Activated CD8-positive, alpha-beta memory T cell treated with anti-CD3 and anti-CD28 coated beads, Interleukin-2, amount 10 ng/mL, durations not matched to agents 7 days and 5 days (primary cell): ENCODE measurements around the gene PPA2. TPM values are rescaled to one million over a fixed set of nuclear protein-coding genes. Genes with fewer than 3 reads are reported as not detected.

Experiments used
- ATAC-seq: fragments of 150-1000 bp; cut with Tn5 transposase; one replicate; pipeline ENCODE4 v1.10.0; 2021; ENCODE audit warnings: moderate library complexity
- CTCF ChIA-PET: fragments of 350-600 bp; sonication (Branson Sonifier 250); formaldehyde crosslinking; loops from one replicate; lab custom pipeline; 2021; ENCODE audit warnings: antibody characterized with exemption; lab: Charles Lee
- DNase-seq: peaks from one replicate; pipeline ENCODE4 v3.0.0-alpha.2; 2020
- H3K27ac Mint-ChIP-seq: one replicate; pipeline ENCODE4 v1.8.0; 2021; ENCODE audit warnings: mild to moderate bottlenecking, mixed read lengths
- H3K27me3 Mint-ChIP-seq: one replicate; pipeline ENCODE4 v1.8.0; 2021; ENCODE audit warnings: mixed read lengths
- H3K36me3 Mint-ChIP-seq: one replicate; pipeline ENCODE4 v1.8.0; 2021; ENCODE audit warnings: mild to moderate bottlenecking, mixed read lengths
- H3K4me1 Mint-ChIP-seq: one replicate; pipeline ENCODE4 v1.8.0; 2021; ENCODE audit warnings: mixed read lengths
- H3K4me3 Mint-ChIP-seq: one replicate; pipeline ENCODE4 v1.8.0; 2021; ENCODE audit warnings: mild to moderate bottlenecking, moderate library complexity, mixed read lengths
- H3K9me3 Mint-ChIP-seq: one replicate; pipeline ENCODE4 v1.8.0; 2022; ENCODE audit warnings: low read depth, mixed read lengths
- total RNA-seq, 2 experiments: library from RNA; stranded (reverse); gene quantifications; one replicate each; pipeline ENCODE4 v1.2.3, GENCODE V29; 2021

Gene PPA2
- total RNA-seq, 2 experiments from 2014 or later = 67.0 to 68.5 TPM

- Mint-ChIP-seq H3K4me3 (no peak overlapping the region), H3K27ac (no peak overlapping the region)
These were observed 117.7 kb downstream of the PPA2 start for GRCh38 chr4:105356194-105356593.

GRCh38 chr4:105352826-105353225 lies 121.0 kb downstream of the PPA2 start:
- H3K4me3 Mint-ChIP-seq = no peak overlapping the region
- H3K27me3 Mint-ChIP-seq = no peaks in the 10 kb centered on the region
- H3K4me1 Mint-ChIP-seq = peaks cover 19% of the 10 kb centered on the region
- ATAC-seq (peak; percentile 30), DNase-seq (no peak)
- CTCF ChIA-PET = interaction anchor here (1.6 kb wide), 1 partner anchor 130 kb away, joined by 3 read pairs; no protein-coding TSS in a partner anchor
- peak overlapping the region; percentile 9 for H3K27ac Mint-ChIP-seq
- no peaks in the 10 kb centered on the region for H3K9me3 Mint-ChIP-seq
- peaks cover 9% of the 10 kb centered on the region for H3K36me3 Mint-ChIP-seq

More at GRCh38 chr4:105356194-105356593, 117.7 kb downstream of the PPA2 start:
- Mint-ChIP-seq H3K27me3 (no peaks in the 10 kb centered on the region), H3K36me3 (peaks cover 17% of the 10 kb centered on the region), H3K9me3 (no peaks in the 10 kb centered on the region), H3K4me1 (peaks cover 22% of the 10 kb centered on the region)
- DNase-seq = no peak
- ATAC-seq = no peak
- CTCF ChIA-PET = no interaction called here

GRCh38 chr4:105351861-105352260 lies 122.0 kb downstream of the PPA2 start:
- H3K4me3 Mint-ChIP-seq = no peak overlapping the region
- H3K4me1 Mint-ChIP-seq = peaks cover 19% of the 10 kb centered on the region
- H3K36me3 Mint-ChIP-seq = peaks cover 8% of the 10 kb centered on the region
- CTCF ChIA-PET = interaction anchor here (0.9 to 1.6 kb wide), 2 partner anchors 9 to 129 kb away, joined by 3 read pairs; no protein-coding TSS in a partner anchor
- no peak for DNase-seq
- no peak for ATAC-seq
- H3K27ac Mint-ChIP-seq = no peak overlapping the region
- H3K27me3 Mint-ChIP-seq = no peaks in the 10 kb centered on the region
- H3K9me3 Mint-ChIP-seq = no peaks in the 10 kb centered on the region

- DNase-seq (no peak), ATAC-seq (no peak)
- no peak overlapping the region for H3K4me3 Mint-ChIP-seq
- CTCF ChIA-PET = interaction anchor here (0.9 kb wide), 1 partner anchor 9 kb away, joined by 3 read pairs; no protein-coding TSS in a partner anchor
- no peak overlapping the region for H3K27ac Mint-ChIP-seq
- peaks cover 8% of the 10 kb centered on the region for H3K36me3 Mint-ChIP-seq
- peaks cover 19% of the 10 kb centered on the region for H3K4me1 Mint-ChIP-seq
- no peaks in the 10 kb centered on the region for H3K9me3 Mint-ChIP-seq
- H3K27me3 Mint-ChIP-seq = no peaks in the 10 kb centered on the region
These were observed 122.9 kb downstream of the PPA2 start for GRCh38 chr4:105350859-105351490.

DNA sequence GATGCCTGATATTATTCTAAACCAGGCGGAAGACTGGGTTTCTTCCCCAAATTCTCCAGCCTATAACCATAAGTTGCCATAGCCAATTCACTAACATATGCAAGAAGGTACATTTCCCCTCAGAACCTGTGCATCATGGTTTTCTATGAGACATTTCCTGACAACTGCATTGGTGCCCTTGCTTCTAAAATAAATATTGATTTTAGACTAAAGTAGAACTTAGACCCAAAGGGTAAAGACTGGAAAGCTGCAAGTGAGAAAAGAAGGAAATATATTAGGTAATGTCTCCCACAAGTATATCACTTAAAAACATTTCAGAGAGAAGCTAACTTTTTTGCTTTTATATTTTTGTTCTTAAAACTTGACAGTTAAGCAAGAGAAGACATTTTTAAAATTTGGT lies 125.1 kb downstream of the PPA2 start:
- no peak for ATAC-seq
- DNase-seq = no peak
- Mint-ChIP-seq H3K4me3 (no peak overlapping the region), H3K27me3 (no peaks in the 10 kb centered on the region), H3K27ac (no peak overlapping the region), H3K4me1 (peaks cover 17% of the 10 kb centered on the region), H3K36me3 (peaks cover 3% of the 10 kb centered on the region), H3K9me3 (no peaks in the 10 kb centered on the region)
- CTCF ChIA-PET = interaction anchor here (1.3 kb wide), 1 partner anchor 9 kb away, joined by 3 read pairs; no protein-coding TSS in a partner anchor

DNA sequence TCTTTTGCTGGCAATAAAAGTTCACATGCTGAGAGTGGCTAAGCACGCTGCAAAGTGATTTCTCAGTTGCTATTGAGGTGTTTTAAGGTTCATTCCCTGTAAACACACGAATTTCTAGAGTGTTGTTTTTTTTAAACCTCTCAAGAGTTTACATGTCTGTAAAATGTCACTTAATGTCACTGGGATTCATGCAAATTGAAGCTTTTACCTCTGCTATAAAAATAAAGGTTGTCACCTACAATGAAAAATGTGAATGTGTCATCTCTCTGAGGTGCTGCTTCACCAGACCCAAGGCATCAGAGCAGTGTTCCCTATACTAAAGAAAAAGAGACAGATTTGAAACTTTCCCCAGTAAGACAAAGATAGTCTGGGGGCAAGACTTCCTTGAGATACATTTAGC lies 127.0 kb downstream of the PPA2 start:
- CTCF ChIA-PET = no interaction called here

DNA sequence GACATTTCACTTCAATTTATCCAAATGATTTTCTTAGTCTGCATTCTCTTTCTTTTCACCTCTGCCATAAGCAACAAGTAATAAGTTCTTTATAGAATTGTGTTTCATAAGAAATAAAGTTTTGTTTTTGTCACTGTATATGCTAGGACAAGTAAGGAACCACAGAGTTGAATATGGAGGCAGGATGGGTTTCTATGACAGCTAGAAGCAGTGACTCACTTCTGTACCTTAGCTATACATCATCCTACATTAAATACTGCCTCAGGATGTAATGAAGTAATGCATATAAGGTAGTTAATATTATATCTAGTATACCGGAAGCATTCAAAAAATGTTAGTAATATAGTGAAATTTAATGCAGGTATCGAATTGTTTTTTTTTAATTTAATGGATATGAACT lies 128.0 kb downstream of the PPA2 start:
- Mint-ChIP-seq H3K27ac (no peak overlapping the region), H3K27me3 (no peaks in the 10 kb centered on the region), H3K4me1 (no peaks in the 10 kb centered on the region), H3K4me3 (no peak overlapping the region), H3K9me3 (no peaks in the 10 kb centered on the region), H3K36me3 (peaks cover 1% of the 10 kb centered on the region)
- DNase-seq (no peak), ATAC-seq (no peak)
- CTCF ChIA-PET = no interaction called here

More for the DNA sequence above, 127.0 kb downstream of the PPA2 start:
- H3K4me1 Mint-ChIP-seq = no peaks in the 10 kb centered on the region
- peaks cover 3% of the 10 kb centered on the region for H3K36me3 Mint-ChIP-seq
- no peaks in the 10 kb centered on the region for H3K27me3 Mint-ChIP-seq
- DNase-seq (no peak), ATAC-seq (no peak)
- H3K9me3 Mint-ChIP-seq = no peaks in the 10 kb centered on the region
- no peak overlapping the region for H3K27ac Mint-ChIP-seq
- no peak overlapping the region for H3K4me3 Mint-ChIP-seq

DNA sequence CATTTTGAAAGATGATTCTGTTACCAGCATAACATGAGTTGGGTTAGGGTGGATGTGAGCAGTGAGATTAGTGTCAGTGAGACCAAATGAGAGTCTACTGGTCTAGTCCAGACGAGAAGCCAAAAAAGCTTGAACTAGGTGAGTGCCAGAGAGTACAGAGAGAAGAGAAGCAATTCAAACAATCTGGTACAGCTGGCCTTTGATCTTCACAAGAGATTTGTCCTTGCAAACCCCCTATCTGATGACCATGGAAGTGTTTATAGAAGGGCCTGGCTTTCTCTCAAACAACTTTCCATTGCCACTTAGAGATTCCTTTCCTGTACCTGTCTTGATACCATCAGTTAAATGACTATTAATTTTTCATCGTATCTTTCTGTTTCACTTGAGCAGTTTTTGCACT lies 128.5 kb downstream of the PPA2 start:
- ATAC-seq = no peak
- no peak overlapping the region for H3K27ac Mint-ChIP-seq
- CTCF ChIA-PET = no interaction called here
- H3K36me3 Mint-ChIP-seq = no peaks in the 10 kb centered on the region
- no peaks in the 10 kb centered on the region for H3K4me1 Mint-ChIP-seq
- DNase-seq = no peak
- H3K4me3 Mint-ChIP-seq = no peak overlapping the region
- H3K9me3 Mint-ChIP-seq = no peaks in the 10 kb centered on the region
- H3K27me3 Mint-ChIP-seq = no peaks in the 10 kb centered on the region

- ATAC-seq = no peak
- Mint-ChIP-seq H3K27ac (no peak overlapping the region), H3K4me3 (no peak overlapping the region), H3K36me3 (no peaks in the 10 kb centered on the region), H3K4me1 (no peaks in the 10 kb centered on the region), H3K27me3 (no peaks in the 10 kb centered on the region), H3K9me3 (no peaks in the 10 kb centered on the region)
- no peak for DNase-seq
- CTCF ChIA-PET = no interaction called here
These were observed 129.7 kb downstream of the PPA2 start for GRCh38 chr4:105344141-105344540.

- DNase-seq (no peak), ATAC-seq (no peak)
- no peak overlapping the region for H3K4me3 Mint-ChIP-seq
- no peaks in the 10 kb centered on the region for H3K27me3 Mint-ChIP-seq
- H3K4me1 Mint-ChIP-seq = no peaks in the 10 kb centered on the region
- CTCF ChIA-PET = no interaction called here
- no peaks in the 10 kb centered on the region for H3K9me3 Mint-ChIP-seq
- peaks cover 1% of the 10 kb centered on the region for H3K36me3 Mint-ChIP-seq
- no peak overlapping the region for H3K27ac Mint-ChIP-seq
These were observed 130.5 kb downstream of the PPA2 start for GRCh38 chr4:105343146-105343931.

DNA sequence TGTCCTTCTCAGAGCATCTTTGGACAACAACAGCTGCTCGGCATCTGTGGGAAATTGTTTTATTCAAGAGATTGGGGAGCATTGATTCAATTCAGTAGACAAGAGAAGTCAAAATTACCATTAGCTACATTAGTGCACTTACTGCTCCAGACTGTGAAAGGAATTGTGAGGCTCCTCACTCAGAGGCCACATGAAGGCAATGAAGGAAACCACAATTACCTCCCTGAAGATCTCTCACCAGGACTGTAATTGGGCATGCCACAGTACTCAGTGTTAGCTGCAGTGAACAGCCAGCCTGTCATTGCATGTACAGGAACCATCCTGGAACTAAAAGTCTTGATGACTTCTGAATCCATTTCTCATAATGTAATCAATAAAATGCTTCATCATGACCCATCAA lies 144.8 kb downstream of the PPA2 start:
- Mint-ChIP-seq H3K27me3 (no peaks in the 10 kb centered on the region), H3K9me3 (no peaks in the 10 kb centered on the region), H3K27ac (no peak overlapping the region), H3K4me1 (peaks cover 16% of the 10 kb centered on the region), H3K4me3 (no peak overlapping the region), H3K36me3 (no peaks in the 10 kb centered on the region)
- CTCF ChIA-PET = no interaction called here
- no peak for DNase-seq
- no peak for ATAC-seq

GRCh38 chr4:105327956-105328355 lies 145.9 kb downstream of the PPA2 start:
- H3K4me1 Mint-ChIP-seq = peaks cover 16% of the 10 kb centered on the region
- H3K27me3 Mint-ChIP-seq = no peaks in the 10 kb centered on the region
- H3K9me3 Mint-ChIP-seq = no peaks in the 10 kb centered on the region
- H3K36me3 Mint-ChIP-seq = peaks cover 2% of the 10 kb centered on the region
- H3K27ac Mint-ChIP-seq = no peak overlapping the region
- no peak overlapping the region for H3K4me3 Mint-ChIP-seq
- CTCF ChIA-PET = no interaction called here
- no peak for ATAC-seq
- DNase-seq = no peak

DNA sequence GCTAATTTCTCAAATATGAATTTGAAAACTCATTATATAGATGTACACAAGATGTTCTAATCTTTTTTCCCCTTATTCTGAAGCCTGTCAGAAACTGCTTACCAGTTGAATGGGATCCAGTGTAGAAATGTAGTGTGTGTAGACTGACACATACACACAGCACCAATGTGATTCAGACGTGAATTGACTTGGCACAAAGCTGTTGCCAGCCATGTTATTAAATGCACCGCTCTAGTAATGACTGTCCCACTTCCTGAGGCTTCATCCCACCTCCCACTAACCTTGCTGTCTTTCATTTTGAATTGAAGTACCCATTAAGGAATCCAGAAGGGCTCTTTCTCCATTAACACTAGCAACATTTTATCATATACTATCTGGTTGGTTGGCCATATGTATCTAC lies 146.6 kb downstream of the PPA2 start:
- H3K4me3 Mint-ChIP-seq = no peak overlapping the region
- H3K27me3 Mint-ChIP-seq = no peaks in the 10 kb centered on the region
- DNase-seq (no peak), ATAC-seq (peak; percentile 36)
- peaks cover 2% of the 10 kb centered on the region for H3K36me3 Mint-ChIP-seq
- no peaks in the 10 kb centered on the region for H3K9me3 Mint-ChIP-seq
- CTCF ChIA-PET = no interaction called here
- H3K27ac Mint-ChIP-seq = no peak overlapping the region
- H3K4me1 Mint-ChIP-seq = peaks cover 16% of the 10 kb centered on the region
